ENCODE measurements around the gene SLC4A5.

SLC4A5 gene

GRCh38 chr2:74369976-74370375 lies 26.8 kb upstream of the SLC4A5 start:
- H3K4me3 ChIP-seq (ENCODE audit: low read depth, low read length), result no peak overlapping the region
- POLR2A ChIA-PET, result interaction anchor here (1.0 kb wide), 1 partner anchor 10 kb away, joined by 4 read pairs; the partner anchor contains the start of gene DCTN1
- no peak for DNase-seq (ENCODE audit: low read depth, low spot score)
- TF ChIP-seq CTCF (IDR thresholded peaks at IDR 0.05; ENCODE audit: insufficient read depth, low read length, missing control alignments), result no peak
- CTCF ChIA-PET, result interaction anchor here (0.8 to 1.4 kb wide), 2 partner anchors 19 to 22 kb away, joined by 3 read pairs; no protein-coding TSS in a partner anchor

DNA sequence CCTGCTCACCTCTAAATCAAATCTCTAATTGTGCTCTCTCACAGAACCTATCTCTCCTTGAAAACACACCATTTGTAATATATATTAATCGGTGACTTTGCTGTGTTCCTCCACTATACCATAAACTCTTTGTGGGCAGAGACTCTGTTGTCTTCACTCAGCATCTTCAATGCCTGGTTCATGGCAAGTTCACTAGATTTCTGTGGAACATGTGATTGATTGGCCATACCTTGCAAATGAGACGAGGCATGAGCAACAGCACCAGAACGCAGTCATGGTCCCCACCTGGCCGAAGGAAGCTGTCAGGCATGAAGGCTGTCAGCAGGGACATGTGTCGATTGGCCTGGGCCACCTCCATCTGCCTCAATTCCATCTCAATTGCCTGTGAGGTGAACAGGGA lies 25.3 kb upstream of the SLC4A5 start:
- TF ChIP-seq CTCF (IDR thresholded peaks at IDR 0.05; ENCODE audit: insufficient read depth, low read length, missing control alignments), result no peak
- ChIA-PET CTCF (interaction anchor here (1.2 to 2.1 kb wide), 4 partner anchors 11 to 119 kb away, joined by 4 to 11 read pairs (median 4); no protein-coding TSS in a partner anchor), POLR2A (no interaction called here)
- H3K4me3 ChIP-seq (ENCODE audit: low read depth, low read length), result no peak overlapping the region
- no peak for DNase-seq (ENCODE audit: low read depth, low spot score)

GRCh38 chr2:74367789-74368188 lies 24.6 kb upstream of the SLC4A5 start:
- DNase-seq (ENCODE audit: low read depth, low spot score), result no peak
- ChIA-PET POLR2A (no interaction called here), CTCF (interaction anchor here (1.2 to 2.1 kb wide), 4 partner anchors 10 to 118 kb away, joined by 4 to 11 read pairs (median 4); no protein-coding TSS in a partner anchor)
- no peak overlapping the region for H3K4me3 ChIP-seq (ENCODE audit: low read depth, low read length)
- TF ChIP-seq CTCF (IDR thresholded peaks at IDR 0.05; ENCODE audit: insufficient read depth, low read length, missing control alignments), result no peak

- no peak overlapping the region for H3K4me3 ChIP-seq (ENCODE audit: low read depth, low read length)
- no peak for TF ChIP-seq CTCF (IDR thresholded peaks at IDR 0.05; ENCODE audit: insufficient read depth, low read length, missing control alignments)
- no peak for DNase-seq (ENCODE audit: low read depth, low spot score)
- CTCF ChIA-PET, result interaction anchor here (0.9 kb wide), 1 partner anchor 31 kb away, joined by 6 read pairs; no protein-coding TSS in a partner anchor
- POLR2A ChIA-PET, result no interaction called here
Observed at GRCh38 chr2:74366036-74366435, 22.8 kb upstream of the SLC4A5 start.

GRCh38 chr2:74364533-74365505 lies 21.6 kb upstream of the SLC4A5 start:
- no peak for DNase-seq (ENCODE audit: low read depth, low spot score)
- no peak overlapping the region for H3K4me3 ChIP-seq (ENCODE audit: low read depth, low read length)
- no peak for TF ChIP-seq CTCF (IDR thresholded peaks at IDR 0.05; ENCODE audit: insufficient read depth, low read length, missing control alignments)
- ChIA-PET CTCF (interaction anchor here (0.9 to 1.9 kb wide), 2 partner anchors 29 kb away, joined by 6 to 10 read pairs; no protein-coding TSS in a partner anchor), POLR2A (no interaction called here)

DNA sequence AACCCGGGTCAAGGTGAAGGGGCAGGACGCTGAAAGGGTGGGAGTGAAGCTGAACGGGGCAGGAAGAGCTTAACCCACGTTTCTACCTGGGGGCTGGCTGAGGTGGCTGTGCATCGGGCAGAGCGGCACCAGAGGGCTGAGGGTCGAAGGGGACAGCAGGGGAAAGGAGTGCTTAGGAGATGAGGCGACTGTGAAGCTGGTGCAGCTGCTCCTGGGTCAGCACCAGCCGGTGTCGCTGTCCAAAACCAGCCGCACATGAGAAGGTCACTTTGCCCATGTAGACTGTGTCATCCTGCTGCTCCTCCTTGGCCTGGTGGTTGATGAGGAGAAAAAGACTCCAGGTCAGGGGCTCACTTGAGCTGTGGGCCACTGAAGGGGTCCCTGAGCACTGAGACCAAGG lies 18.1 kb upstream of the SLC4A5 start:
- ChIA-PET POLR2A (interaction anchor here (0.5 kb wide), 1 partner anchor 105 kb away, joined by 3 read pairs; no protein-coding TSS in a partner anchor), CTCF (interaction anchor here (1.2 to 21.9 kb wide), 4 partner anchors 8 to 31 kb away, joined by 3 to 205 read pairs (median 4); no protein-coding TSS in a partner anchor)
- no peak overlapping the region for H3K4me3 ChIP-seq (ENCODE audit: low read depth, low read length)
- DNase-seq (ENCODE audit: low read depth, low spot score), result no peak
- TF ChIP-seq CTCF (IDR thresholded peaks at IDR 0.05; ENCODE audit: insufficient read depth, low read length, missing control alignments), result no peak

All from AG04449 (cell line).